DOHH2 (cell line): ENCODE results near the gene WHAMM.
A peak's percentile ranks its signal among the peaks of the same experiment; 100 is the strongest.
"Not testable (repeated sequence)": the region's sequence is repeated elsewhere in the genome, so short reads cannot be mapped to it uniquely, and the experiment has no call there.

Experiments used
- H3F3A ChIP-seq: fragments of 200-600 bp; sonication (generic), shearing (Covaris generic); 2 replicates; pipeline ENCODE4 v1.6.0; 2016; ENCODE audit warnings: antibody characterized with exemption, mild to moderate bottlenecking; ENCODE audit not compliant: control insufficient read depth, insufficient read depth
- H3K27ac ChIP-seq: fragments of 200-600 bp; sonication (generic); 2 replicates; pipeline ENCODE4 v1.5.1; 2014; ENCODE audit warnings: low read depth, mild to moderate bottlenecking, low read length, moderate library complexity
- H3K27me3 ChIP-seq: fragments of 200-600 bp; sonication (generic); 2 replicates; pipeline ENCODE4 v1.6.1; 2014; ENCODE audit warnings: mild to moderate bottlenecking, low read length, mixed read lengths; ENCODE audit not compliant: control insufficient read depth
- H3K36me3 ChIP-seq: fragments of 200-600 bp; sonication (generic); 2 replicates; pipeline ENCODE4 v1.6.1; 2014; ENCODE audit warnings: mild to moderate bottlenecking, low read length, moderate library complexity, mixed read lengths; ENCODE audit not compliant: control insufficient read depth
- H3K4me1 ChIP-seq: fragments of 200-600 bp; sonication (generic); 2 replicates; pipeline ENCODE4 v1.6.1; 2014; ENCODE audit warnings: mild to moderate bottlenecking, low read length, mixed read lengths; ENCODE audit not compliant: control insufficient read depth
- H3K4me2 ChIP-seq: fragments of 200-600 bp; sonication (generic); 2 replicates; pipeline ENCODE4 v1.6.0; 2014; ENCODE audit warnings: mild to moderate bottlenecking, low read length, moderate library complexity
- H3K4me3 ChIP-seq: fragments of 200-600 bp; sonication (generic); 2 replicates; pipeline ENCODE4 v1.5.1; 2014; ENCODE audit warnings: mild to moderate bottlenecking, low read length, mixed read lengths
- H3K79me2 ChIP-seq: fragments of 200-600 bp; sonication (generic); 2 replicates; pipeline ENCODE4 v1.6.1; 2014; ENCODE audit warnings: mild to moderate bottlenecking, low read length, mixed read lengths; ENCODE audit not compliant: control insufficient read depth
- H3K9me2 ChIP-seq: fragments of 200-600 bp; sonication (generic); replicated peaks from 2 replicates; pipeline ENCODE4 v1.6.1; 2014; ENCODE audit warnings: mild to moderate bottlenecking, low read length, mixed read lengths; ENCODE audit not compliant: control insufficient read depth
- H3K9me3 ChIP-seq: fragments of 200-600 bp; sonication (generic); 2 replicates; pipeline ENCODE4 v1.6.1; 2014; ENCODE audit warnings: antibody characterized with exemption, low read length, mixed read lengths; ENCODE audit not compliant: control insufficient read depth, insufficient read depth
- H4K20me1 ChIP-seq: fragments of 200-600 bp; sonication (generic); 2 replicates; pipeline ENCODE4 v1.6.0; 2014; ENCODE audit warnings: low read depth, mild to moderate bottlenecking, antibody characterized with exemption, low read length, moderate library complexity; ENCODE audit not compliant: control insufficient read depth, insufficient read depth
- CTCF ChIP-seq: fragments of 200-600 bp; sonication (generic); IDR thresholded peaks from one replicate; pipeline ENCODE4 v1.5.1; 2014; ENCODE audit warnings: antibody characterized with exemption, mild to moderate bottlenecking, low read depth, low read length; ENCODE audit not compliant: poor library complexity, severe bottlenecking
- EZH2phosphoT487 ChIP-seq: fragments of 200-600 bp; sonication (generic); IDR thresholded peaks from 2 replicates; pipeline ENCODE4 v1.6.1; 2017; ENCODE audit warnings: borderline replicate concordance, mild to moderate bottlenecking, antibody characterized with exemption, low read length, moderate library complexity, mixed read lengths

WHAMM gene

GRCh38 chr15:82810890-82811426, 1.5 kb downstream of the WHAMM start:
- Histone ChIP-seq H3K27me3 (no peaks in the 10 kb centered on the region), H3K9me2 (no peaks in the 10 kb centered on the region), H3K27ac (peak overlapping the region; percentile 80), H3K79me2 (peaks cover 59% of the 10 kb centered on the region), H3K4me1 (peaks cover 42% of the 10 kb centered on the region), H3F3A (peaks cover 31% of the 10 kb centered on the region), H3K4me3 (peak overlapping the region; percentile 92), H4K20me1 (peaks cover 4% of the 10 kb centered on the region; the same call in 1 of the 2 replicates), H3K9me3 (no peaks in the 10 kb centered on the region), H3K4me2 (peak overlapping the region; percentile 70), H3K36me3 (peaks cover 40% of the 10 kb centered on the region)
- TF ChIP-seq CTCF = no peak
- no peak for TF ChIP-seq EZH2phosphoT487

GRCh38 chr15:82812994-82813393, 3.6 kb downstream of the WHAMM start:
- H3K4me2 ChIP-seq = no peak overlapping the region
- H3K36me3 ChIP-seq = peaks cover 59% of the 10 kb centered on the region
- H3K4me1 ChIP-seq = peaks cover 22% of the 10 kb centered on the region
- H3K9me2 ChIP-seq = no peaks in the 10 kb centered on the region
- H3K27ac ChIP-seq = no peak overlapping the region
- no peaks in the 10 kb centered on the region for H3K9me3 ChIP-seq
- H3K27me3 ChIP-seq = no peaks in the 10 kb centered on the region
- H3F3A ChIP-seq = peaks cover 12% of the 10 kb centered on the region
- H3K79me2 ChIP-seq = peaks cover 67% of the 10 kb centered on the region
- H4K20me1 ChIP-seq = peaks cover 4% of the 10 kb centered on the region; the same call in 1 of the 2 replicates
- TF ChIP-seq EZH2phosphoT487 = no peak
- no peak for TF ChIP-seq CTCF
- H3K4me3 ChIP-seq = no peak overlapping the region

GRCh38 chr15:82820128-82820527, 10.7 kb downstream of the WHAMM start:
- no peaks in the 10 kb centered on the region for H3K4me1 ChIP-seq
- TF ChIP-seq EZH2phosphoT487 (no peak), CTCF (no peak)
- no peaks in the 10 kb centered on the region for H3F3A ChIP-seq
- peaks cover 68% of the 10 kb centered on the region for H3K36me3 ChIP-seq
- H3K9me3 ChIP-seq = no peaks in the 10 kb centered on the region
- no peaks in the 10 kb centered on the region for H4K20me1 ChIP-seq
- H3K79me2 ChIP-seq = peaks cover 17% of the 10 kb centered on the region
- H3K27ac ChIP-seq = no peak overlapping the region
- no peaks in the 10 kb centered on the region for H3K9me2 ChIP-seq
- H3K4me3 ChIP-seq = no peak overlapping the region
- H3K27me3 ChIP-seq = no peaks in the 10 kb centered on the region
- H3K4me2 ChIP-seq = no peak overlapping the region

- not testable (repeated sequence) for H3K9me2 ChIP-seq, H3K4me3 ChIP-seq, H3K27me3 ChIP-seq, H3K79me2 ChIP-seq, H3F3A ChIP-seq, H3K9me3 ChIP-seq, H3K27ac ChIP-seq, H4K20me1 ChIP-seq, H3K4me2 ChIP-seq, H3K4me1 ChIP-seq
- peaks cover 66% of the 10 kb centered on the region for H3K36me3 ChIP-seq
Observed at GRCh38 chr15:82821396-82821795, 12.0 kb downstream of the WHAMM start.

- H3F3A ChIP-seq, H3K4me2 ChIP-seq, H4K20me1 ChIP-seq, H3K4me3 ChIP-seq, H3K4me1 ChIP-seq, H3K9me3 ChIP-seq, H3K27me3 ChIP-seq, H3K9me2 ChIP-seq, H3K27ac ChIP-seq, H3K79me2 ChIP-seq: not testable (repeated sequence)
- peaks cover 66% of the 10 kb centered on the region for H3K36me3 ChIP-seq
Observed at GRCh38 chr15:82821851-82822250, 12.4 kb downstream of the WHAMM start.
